HEK293T (cell line): ENCODE data around the gene TUBB3.

Experiments
- ARNT ChIP-seq: fragments of 450-650 bp; IDR thresholded peaks from 2 replicates; pipeline ENCODE4 v1.6.1; 2017; ENCODE audit warnings: mild to moderate bottlenecking
- BHLHE40 ChIP-seq: fragments of 450-650 bp; IDR thresholded peaks from 2 replicates; pipeline ENCODE4 v1.6.1; 2016; ENCODE audit warnings: mild to moderate bottlenecking, moderate library complexity, borderline replicate concordance
- CTBP1 ChIP-seq: fragments of 450-650 bp; IDR thresholded peaks from 2 replicates; pipeline ENCODE4 v1.6.1; 2016; ENCODE audit warnings: borderline replicate concordance
- ELF4 ChIP-seq: fragments of 450-650 bp; IDR thresholded peaks from 2 replicates; pipeline ENCODE4 v1.6.1; 2017; ENCODE audit warnings: antibody characterized with exemption
- FOXM1 ChIP-seq: fragments of 450-650 bp; IDR thresholded peaks from 2 replicates; pipeline ENCODE4 v1.6.1; 2017; ENCODE audit warnings: mild to moderate bottlenecking, borderline replicate concordance
- NFRKB ChIP-seq: fragments of 450-650 bp; IDR thresholded peaks from 2 replicates; pipeline ENCODE4 v1.6.1; 2016; ENCODE audit warnings: mild to moderate bottlenecking, moderate library complexity
- SUZ12 ChIP-seq: fragments of 450-650 bp; IDR thresholded peaks from 2 replicates; pipeline ENCODE4 v1.6.1; 2016; ENCODE audit warnings: mild to moderate bottlenecking
- TF ChIP-seq, protein P1 (sequence below): fragments of 450-650 bp; IDR thresholded peaks from 2 replicates; pipeline ENCODE4 v1.6.1; 2016

DNA sequence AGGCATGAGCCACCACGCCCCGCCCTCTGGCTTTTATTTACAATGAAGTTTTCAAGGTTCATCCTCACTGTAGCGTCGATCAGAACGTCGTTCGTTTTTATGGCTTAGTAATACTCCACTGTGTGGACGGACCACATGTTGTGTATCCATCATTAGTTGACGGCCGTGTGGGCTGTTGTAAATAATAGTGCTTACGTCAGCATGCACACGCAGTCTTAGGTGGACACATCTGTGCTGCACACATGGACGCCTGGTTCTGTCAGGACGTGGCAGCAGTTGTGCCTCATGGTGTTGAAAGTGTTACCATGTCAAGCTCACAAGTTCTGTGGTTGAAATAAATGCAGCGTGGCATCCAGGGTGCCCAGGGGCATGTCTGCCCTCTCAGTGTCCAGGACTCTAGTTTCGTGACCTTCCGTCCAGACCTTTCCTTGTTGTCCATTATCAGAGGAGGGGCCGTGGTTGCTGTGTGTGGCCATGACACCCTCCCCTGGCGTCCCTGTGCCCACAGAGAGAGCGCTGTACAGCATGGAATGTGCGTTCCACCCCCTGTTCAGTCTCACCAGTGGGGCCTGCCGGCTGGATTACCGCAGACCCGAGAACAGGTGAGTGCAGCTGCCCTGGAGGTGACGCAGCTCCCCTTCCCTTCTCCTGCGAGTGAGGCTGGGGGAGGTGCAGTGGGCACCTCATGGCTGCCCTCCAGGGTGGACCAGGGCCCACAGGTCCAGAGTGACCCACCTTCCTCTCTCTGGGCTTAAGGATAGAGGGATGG is 27.5 kb upstream of the TUBB3 start:
- TF ChIP-seq FOXM1 (no peak), NFRKB (no peak), CTBP1 (no peak), ARNT (no peak), SUZ12 (no peak), ELF4 (no peak), BHLHE40 (no peak)
- TF ChIP-seq, protein P1, sequence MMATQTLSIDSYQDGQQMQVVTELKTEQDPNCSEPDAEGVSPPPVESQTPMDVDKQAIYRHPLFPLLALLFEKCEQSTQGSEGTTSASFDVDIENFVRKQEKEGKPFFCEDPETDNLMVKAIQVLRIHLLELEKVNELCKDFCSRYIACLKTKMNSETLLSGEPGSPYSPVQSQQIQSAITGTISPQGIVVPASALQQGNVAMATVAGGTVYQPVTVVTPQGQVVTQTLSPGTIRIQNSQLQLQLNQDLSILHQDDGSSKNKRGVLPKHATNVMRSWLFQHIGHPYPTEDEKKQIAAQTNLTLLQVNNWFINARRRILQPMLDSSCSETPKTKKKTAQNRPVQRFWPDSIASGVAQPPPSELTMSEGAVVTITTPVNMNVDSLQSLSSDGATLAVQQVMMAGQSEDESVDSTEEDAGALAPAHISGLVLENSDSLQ: no peak
